Activated CD4-positive, alpha-beta memory T cell treated with anti-CD3 and anti-CD28 coated beads for 36 hours (primary cell): ENCODE results near the gene INTS2. TPM values are rescaled to one million over a fixed set of nuclear protein-coding genes. Genes with fewer than 3 reads are reported as not detected.
A peak's percentile ranks its signal among the peaks of the same experiment; 100 is the strongest.
"Not testable (repeated sequence)": the region's sequence is repeated elsewhere in the genome, so short reads cannot be mapped to it uniquely, and the experiment has no call there.

Experiments
- CTCF ChIA-PET: fragments of 350-600 bp; sonication (Branson Sonifier 250); formaldehyde crosslinking; loops from one replicate; lab custom pipeline; 2021; ENCODE audit warnings: antibody characterized with exemption, inconsistent platforms; lab: Charles Lee
- POLR2A ChIA-PET: fragments of 350-600 bp; sonication (Branson Sonifier 250); formaldehyde crosslinking; loops from one replicate; lab custom pipeline; 2021; ENCODE audit warnings: antibody characterized with exemption; lab: Charles Lee
- DNase-seq: peaks from one replicate; pipeline ENCODE4 v3.0.0-alpha.2; 2020
- H3K27ac Mint-ChIP-seq: one replicate; pipeline ENCODE4 v1.8.0; 2021; ENCODE audit warnings: mixed read lengths
- H3K27me3 Mint-ChIP-seq: one replicate; pipeline ENCODE4 v1.8.0; 2021; ENCODE audit warnings: mixed read lengths
- H3K36me3 Mint-ChIP-seq: one replicate; pipeline ENCODE4 v1.8.0; 2021; ENCODE audit warnings: mixed read lengths
- H3K4me1 Mint-ChIP-seq: one replicate; pipeline ENCODE4 v1.8.0; 2021; ENCODE audit warnings: low read depth, mixed read lengths
- H3K4me3 Mint-ChIP-seq: one replicate; pipeline ENCODE4 v1.8.0; 2021; ENCODE audit warnings: mild to moderate bottlenecking, mixed read lengths
- H3K9me3 Mint-ChIP-seq: one replicate; pipeline ENCODE4 v1.8.0; 2021; ENCODE audit warnings: mixed read lengths
- intact Hi-C: fragments of 100-400 bp; cut with micrococcal nuclease; formaldehyde crosslinking; loops from one replicate; pipeline ENCODE4 v1.15.1; 2023
- total RNA-seq, 2 experiments: library from RNA; stranded (reverse); gene quantifications; one replicate each; pipeline ENCODE4 v1.2.3, GENCODE V29; 2021

The INTS2 gene
- total RNA-seq, 2 experiments from 2014 or later = 23.0 to 27.4 TPM

- CTCF ChIA-PET = interaction anchor here (0.6 to 2.7 kb wide), 7 partner anchors 10 to 246 kb away, joined by 3 to 10 read pairs (median 4); partner anchors contain the start of gene MED13
- peak within 1 kb of the TSS; percentile 89 for H3K27ac Mint-ChIP-seq
- peak within 1 kb of the TSS; percentile 96 for H3K4me3 Mint-ChIP-seq
- no peaks in the 10 kb centered on the region for H3K27me3 Mint-ChIP-seq
- DNase-seq = peak; percentile 95
- peaks cover 28% of the 10 kb centered on the region for H3K4me1 Mint-ChIP-seq
- H3K9me3 Mint-ChIP-seq = no peaks in the 10 kb centered on the region
- intact Hi-C loops = loop anchor here (1.0 kb wide), 2 partner anchors 65 to 203 kb away; no protein-coding TSS in a partner anchor
- H3K36me3 Mint-ChIP-seq = peaks cover 9% of the 10 kb centered on the region
- POLR2A ChIA-PET = interaction anchor here (0.5 to 1.5 kb wide), 9 partner anchors 11 to 1746 kb away, joined by 3 to 6 read pairs (median 3); partner anchors contain the start of genes INTS2 and MED13
Measured at GRCh38 chr17:61862975-61863800, 64.6 kb downstream of the INTS2 start, which contains the start of gene BRIP1. TSS of gene BRIP1 (minus strand) at chr17:61863528. CDS start at chr17:61861539, 1,989 bp downstream.

GRCh38 chr17:61862105-61862574, 65.6 kb downstream of the INTS2 start:
- Mint-ChIP-seq H3K27ac (peak overlapping the region; percentile 89), H3K36me3 (peaks cover 11% of the 10 kb centered on the region), H3K4me1 (peaks cover 28% of the 10 kb centered on the region), H3K9me3 (no peaks in the 10 kb centered on the region), H3K27me3 (no peaks in the 10 kb centered on the region), H3K4me3 (peak overlapping the region; percentile 96)
- DNase-seq = no peak
- CTCF ChIA-PET = interaction anchor here (0.6 to 2.7 kb wide), 6 partner anchors 13 to 247 kb away, joined by 3 to 10 read pairs (median 4); partner anchors contain the start of gene MED13
- POLR2A ChIA-PET = interaction anchor here (0.5 to 1.5 kb wide), 5 partner anchors 13 to 248 kb away, joined by 3 to 6 read pairs (median 4); partner anchors contain the start of gene MED13
- intact Hi-C loops = loop anchor here (1.0 kb wide), 1 partner anchor 204 kb away; no protein-coding TSS in a partner anchor

GRCh38 chr17:61860397-61860796, 67.4 kb downstream of the INTS2 start:
- H3K4me3 Mint-ChIP-seq, H3K27ac Mint-ChIP-seq, POLR2A ChIA-PET, intact Hi-C loops, H3K9me3 Mint-ChIP-seq, H3K27me3 Mint-ChIP-seq, DNase-seq: not testable (repeated sequence)
- CTCF ChIA-PET = interaction anchor here (1.0 kb wide), 1 partner anchor 17 kb away, joined by 3 read pairs; no protein-coding TSS in a partner anchor
- Mint-ChIP-seq H3K36me3 (peaks cover 18% of the 10 kb centered on the region), H3K4me1 (peaks cover 28% of the 10 kb centered on the region)

- Mint-ChIP-seq H3K36me3 (peaks cover 33% of the 10 kb centered on the region), H3K9me3 (no peaks in the 10 kb centered on the region), H3K4me3 (no peak overlapping the region), H3K27ac (no peak overlapping the region), H3K27me3 (no peaks in the 10 kb centered on the region), H3K4me1 (peaks cover 2% of the 10 kb centered on the region)
- ChIA-PET POLR2A (no interaction called here), CTCF (no interaction called here)
- DNase-seq = no peak
- intact Hi-C loops = no loop called here
Measured at GRCh38 chr17:61856035-61856434, 71.7 kb downstream of the INTS2 start.

GRCh38 chr17:61852857-61853256, 74.9 kb downstream of the INTS2 start:
- H3K36me3 Mint-ChIP-seq = peaks cover 26% of the 10 kb centered on the region
- H3K9me3 Mint-ChIP-seq = no peaks in the 10 kb centered on the region
- ChIA-PET CTCF (no interaction called here), POLR2A (no interaction called here)
- no peaks in the 10 kb centered on the region for H3K4me1 Mint-ChIP-seq
- no peak overlapping the region for H3K27ac Mint-ChIP-seq
- no peak overlapping the region for H3K4me3 Mint-ChIP-seq
- no peaks in the 10 kb centered on the region for H3K27me3 Mint-ChIP-seq
- no peak for DNase-seq
- intact Hi-C loops = no loop called here

- Mint-ChIP-seq H3K9me3 (no peaks in the 10 kb centered on the region), H3K27ac (no peak overlapping the region), H3K4me1 (no peaks in the 10 kb centered on the region), H3K27me3 (no peaks in the 10 kb centered on the region), H3K36me3 (peaks cover 29% of the 10 kb centered on the region), H3K4me3 (no peak overlapping the region)
- intact Hi-C loops = no loop called here
- ChIA-PET CTCF (no interaction called here), POLR2A (interaction anchor here (1.3 kb wide), 1 partner anchor 12 kb away, joined by 4 read pairs; no protein-coding TSS in a partner anchor)
- no peak for DNase-seq
Measured at GRCh38 chr17:61849674-61850073, 78.1 kb downstream of the INTS2 start.

- H3K4me1 Mint-ChIP-seq = no peaks in the 10 kb centered on the region
- H3K36me3 Mint-ChIP-seq = peaks cover 27% of the 10 kb centered on the region
- no peak overlapping the region for H3K27ac Mint-ChIP-seq
Measured at GRCh38 chr17:61848896-61849295, 78.9 kb downstream of the INTS2 start.

GRCh38 chr17:61848247-61848646, 79.5 kb downstream of the INTS2 start:
- intact Hi-C loops = no loop called here
- POLR2A ChIA-PET = interaction anchor here (1.3 kb wide), 1 partner anchor 14 kb away, joined by 4 read pairs; no protein-coding TSS in a partner anchor
- Mint-ChIP-seq H3K27me3 (no peaks in the 10 kb centered on the region), H3K4me1 (no peaks in the 10 kb centered on the region), H3K36me3 (peaks cover 26% of the 10 kb centered on the region), H3K27ac (no peak overlapping the region), H3K4me3 (no peak overlapping the region), H3K9me3 (no peaks in the 10 kb centered on the region)
- no peak for DNase-seq
- CTCF ChIA-PET = no interaction called here

More at GRCh38 chr17:61848896-61849295, 78.9 kb downstream of the INTS2 start:
- no peak for DNase-seq
- Mint-ChIP-seq H3K9me3 (no peaks in the 10 kb centered on the region), H3K4me3 (no peak overlapping the region), H3K27me3 (no peaks in the 10 kb centered on the region)
- intact Hi-C loops = no loop called here
- CTCF ChIA-PET = no interaction called here
- POLR2A ChIA-PET = interaction anchor here (1.3 kb wide), 1 partner anchor 13 kb away, joined by 4 read pairs; no protein-coding TSS in a partner anchor

- ChIA-PET POLR2A (no interaction called here), CTCF (no interaction called here)
- no peak overlapping the region for H3K4me3 Mint-ChIP-seq
- no peak overlapping the region for H3K27ac Mint-ChIP-seq
- no peaks in the 10 kb centered on the region for H3K27me3 Mint-ChIP-seq
- DNase-seq = no peak
- H3K36me3 Mint-ChIP-seq = peaks cover 29% of the 10 kb centered on the region
- no peaks in the 10 kb centered on the region for H3K9me3 Mint-ChIP-seq
- intact Hi-C loops = no loop called here
- no peaks in the 10 kb centered on the region for H3K4me1 Mint-ChIP-seq
Measured at GRCh38 chr17:61847659-61848058, 80.1 kb downstream of the INTS2 start.

- ChIA-PET POLR2A (no interaction called here), CTCF (no interaction called here)
- Mint-ChIP-seq H3K4me1 (no peaks in the 10 kb centered on the region), H3K4me3 (no peak overlapping the region), H3K36me3 (peaks cover 26% of the 10 kb centered on the region), H3K27ac (no peak overlapping the region), H3K27me3 (no peaks in the 10 kb centered on the region), H3K9me3 (no peaks in the 10 kb centered on the region)
- DNase-seq = no peak
- intact Hi-C loops = no loop called here
Measured at GRCh38 chr17:61846761-61847375, 80.9 kb downstream of the INTS2 start.

- ChIA-PET POLR2A (no interaction called here), CTCF (no interaction called here)
- DNase-seq = no peak
- no peaks in the 10 kb centered on the region for H3K4me1 Mint-ChIP-seq
- no peak overlapping the region for H3K27ac Mint-ChIP-seq
- H3K4me3 Mint-ChIP-seq = no peak overlapping the region
- no peaks in the 10 kb centered on the region for H3K27me3 Mint-ChIP-seq
- intact Hi-C loops = no loop called here
- H3K9me3 Mint-ChIP-seq = no peaks in the 10 kb centered on the region
- H3K36me3 Mint-ChIP-seq = peaks cover 27% of the 10 kb centered on the region
Measured at GRCh38 chr17:61846088-61846487, 81.7 kb downstream of the INTS2 start.

GRCh38 chr17:61843435-61843834, 84.3 kb downstream of the INTS2 start:
- POLR2A ChIA-PET = no interaction called here
- intact Hi-C loops = no loop called here
- no peak for DNase-seq
- H3K27me3 Mint-ChIP-seq = no peaks in the 10 kb centered on the region
- CTCF ChIA-PET = interaction anchor here (0.8 kb wide), 1 partner anchor 10 kb away, joined by 3 read pairs; no protein-coding TSS in a partner anchor
- no peaks in the 10 kb centered on the region for H3K4me1 Mint-ChIP-seq
- H3K36me3 Mint-ChIP-seq = peaks cover 27% of the 10 kb centered on the region
- H3K4me3 Mint-ChIP-seq = no peak overlapping the region
- no peak overlapping the region for H3K27ac Mint-ChIP-seq
- no peaks in the 10 kb centered on the region for H3K9me3 Mint-ChIP-seq
